ENCODE results near the gene FRMPD4. TPM values are rescaled to one million over a fixed set of nuclear protein-coding genes. Genes with fewer than 3 reads are reported as not detected.

Gene FRMPD4
- total RNA-seq, 1 experiment from 2014 or later, result not detected

DNA sequence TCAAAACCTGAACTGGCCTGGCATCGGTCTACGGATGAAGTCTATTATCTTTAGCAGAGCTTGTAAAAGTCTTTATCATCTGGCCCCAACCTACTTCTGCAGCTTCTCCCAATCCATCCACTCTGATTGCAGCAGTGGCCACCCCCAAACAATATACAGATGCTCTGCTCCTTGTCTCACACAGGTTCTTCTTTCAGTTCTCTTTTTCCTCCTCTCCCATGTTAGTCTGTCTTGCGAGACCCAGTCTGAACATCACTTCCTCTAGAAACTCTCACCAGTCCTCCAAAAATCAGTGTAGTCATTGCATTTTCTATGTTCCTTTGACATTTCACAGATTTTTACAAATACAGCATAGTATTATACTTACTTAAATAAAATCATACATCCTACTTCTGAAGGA lies 163.0 kb downstream of the FRMPD4 start:
- no peak overlapping the region for H3K4me3 Mint-ChIP-seq (ENCODE audit: unreplicated experiment)
- H3K4me3 ChIP-seq (ENCODE audit: low read depth, low read length), result no peak overlapping the region
- peaks cover 8% of the 10 kb centered on the region for H3K27me3 Mint-ChIP-seq (ENCODE audit: insufficient read depth, unreplicated experiment)
- TF ChIP-seq, protein P1, sequence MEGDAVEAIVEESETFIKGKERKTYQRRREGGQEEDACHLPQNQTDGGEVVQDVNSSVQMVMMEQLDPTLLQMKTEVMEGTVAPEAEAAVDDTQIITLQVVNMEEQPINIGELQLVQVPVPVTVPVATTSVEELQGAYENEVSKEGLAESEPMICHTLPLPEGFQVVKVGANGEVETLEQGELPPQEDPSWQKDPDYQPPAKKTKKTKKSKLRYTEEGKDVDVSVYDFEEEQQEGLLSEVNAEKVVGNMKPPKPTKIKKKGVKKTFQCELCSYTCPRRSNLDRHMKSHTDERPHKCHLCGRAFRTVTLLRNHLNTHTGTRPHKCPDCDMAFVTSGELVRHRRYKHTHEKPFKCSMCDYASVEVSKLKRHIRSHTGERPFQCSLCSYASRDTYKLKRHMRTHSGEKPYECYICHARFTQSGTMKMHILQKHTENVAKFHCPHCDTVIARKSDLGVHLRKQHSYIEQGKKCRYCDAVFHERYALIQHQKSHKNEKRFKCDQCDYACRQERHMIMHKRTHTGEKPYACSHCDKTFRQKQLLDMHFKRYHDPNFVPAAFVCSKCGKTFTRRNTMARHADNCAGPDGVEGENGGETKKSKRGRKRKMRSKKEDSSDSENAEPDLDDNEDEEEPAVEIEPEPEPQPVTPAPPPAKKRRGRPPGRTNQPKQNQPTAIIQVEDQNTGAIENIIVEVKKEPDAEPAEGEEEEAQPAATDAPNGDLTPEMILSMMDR (IDR thresholded peaks at IDR 0.05; ENCODE audit: insufficient read depth in 1 of 2, low read depth in 1 of 2, low read length in 1 of 2, severe bottlenecking in 1 of 2, unreplicated experiment in 1 of 2), result no peak
- ChIA-PET POLR2A (no interaction called here), CTCF (no interaction called here)
- no peak overlapping the region for H3K27ac Mint-ChIP-seq (ENCODE audit: unreplicated experiment)
- BruUV-seq (replicated peaks), result no TSS peak
- no peaks in the 10 kb centered on the region for H3K36me3 Mint-ChIP-seq (ENCODE audit: insufficient read depth, unreplicated experiment)
- H3K4me1 Mint-ChIP-seq (ENCODE audit: low read depth, unreplicated experiment), result no peaks in the 10 kb centered on the region
- no peaks in the 10 kb centered on the region for H3K9me3 ChIP-seq
- H3K27me3 ChIP-seq (replicated peaks; ENCODE audit: control insufficient read depth, insufficient read depth, low read length), result no peaks in the 10 kb centered on the region
- no peak for DNase-seq
- no peaks in the 10 kb centered on the region for H3K9me3 Mint-ChIP-seq (ENCODE audit: unreplicated experiment)
- no peaks in the 10 kb centered on the region for H3K36me3 ChIP-seq (ENCODE audit: control insufficient read depth, insufficient read depth, low read length)
- intact Hi-C loops (cut with micrococcal nuclease; ENCODE audit: unreplicated experiment), result no loop called here
- H3K4me1 ChIP-seq, result no peaks in the 10 kb centered on the region

DNA sequence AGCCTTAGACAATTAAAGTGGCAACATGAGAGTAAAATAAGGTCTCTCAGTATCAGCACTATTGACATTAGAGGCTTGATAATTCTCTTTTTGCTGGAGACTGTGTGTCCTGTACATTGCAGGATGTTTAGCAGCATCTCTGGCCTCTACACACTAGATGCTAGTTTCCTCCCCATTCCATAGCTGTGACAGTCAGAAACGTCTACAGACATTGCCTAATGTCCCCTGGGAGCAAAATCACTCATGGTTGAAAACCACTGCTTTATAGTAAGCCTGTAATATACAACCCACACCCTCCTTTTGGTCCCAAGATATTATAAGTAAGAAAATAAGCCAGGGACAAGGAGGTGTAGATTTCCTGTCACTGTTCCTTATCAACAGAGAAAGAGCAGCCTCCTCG lies 166.0 kb downstream of the FRMPD4 start:
- Histone ChIP-seq H3K4me1 (no peaks in the 10 kb centered on the region), H3K4me3 (ENCODE audit: low read depth, low read length) (no peak overlapping the region), H3K9me3 (no peaks in the 10 kb centered on the region), H3K27me3 (replicated peaks; ENCODE audit: control insufficient read depth, insufficient read depth, low read length) (no peaks in the 10 kb centered on the region), H3K36me3 (ENCODE audit: control insufficient read depth, insufficient read depth, low read length) (no peaks in the 10 kb centered on the region)
- TF ChIP-seq, protein P1 (IDR thresholded peaks at IDR 0.05; ENCODE audit: insufficient read depth in 1 of 2, low read depth in 1 of 2, low read length in 1 of 2, severe bottlenecking in 1 of 2, unreplicated experiment in 1 of 2), result no peak
- no peak for DNase-seq
- no TSS peak for BruUV-seq (replicated peaks)
- POLR2A ChIA-PET, result no interaction called here
- no peak overlapping the region for H3K27ac Mint-ChIP-seq (ENCODE audit: unreplicated experiment)
- H3K4me3 Mint-ChIP-seq (ENCODE audit: unreplicated experiment), result no peak overlapping the region
- CTCF ChIA-PET, result no interaction called here
- intact Hi-C loops (cut with micrococcal nuclease; ENCODE audit: unreplicated experiment), result no loop called here
- H3K36me3 Mint-ChIP-seq (ENCODE audit: insufficient read depth, unreplicated experiment), result no peaks in the 10 kb centered on the region
- H3K27me3 Mint-ChIP-seq (ENCODE audit: insufficient read depth, unreplicated experiment), result peaks cover 8% of the 10 kb centered on the region
- no peaks in the 10 kb centered on the region for H3K4me1 Mint-ChIP-seq (ENCODE audit: low read depth, unreplicated experiment)
- no peaks in the 10 kb centered on the region for H3K9me3 Mint-ChIP-seq (ENCODE audit: unreplicated experiment)

DNA sequence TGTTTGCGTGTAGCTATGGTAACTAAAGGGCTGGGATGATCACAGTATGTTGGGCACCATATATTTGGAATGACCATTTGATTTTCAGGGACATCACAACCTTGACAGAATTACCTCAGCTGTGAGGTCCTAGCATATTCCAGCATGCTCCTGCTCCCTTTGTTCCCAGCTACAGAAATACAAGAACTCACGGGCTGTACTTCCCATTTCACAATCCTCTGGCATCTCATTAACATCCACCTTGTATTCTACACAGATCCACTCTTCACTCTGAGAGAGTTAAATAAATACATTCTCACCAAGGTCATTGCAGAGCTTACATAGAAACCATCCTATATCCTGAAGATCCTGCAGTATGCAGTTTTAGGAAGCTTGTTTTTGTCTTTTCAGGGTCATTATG lies 169.7 kb downstream of the FRMPD4 start:
- H3K27ac Mint-ChIP-seq (ENCODE audit: unreplicated experiment), result no peak overlapping the region
- no peaks in the 10 kb centered on the region for H3K36me3 Mint-ChIP-seq (ENCODE audit: insufficient read depth, unreplicated experiment)
- H3K4me1 Mint-ChIP-seq (ENCODE audit: low read depth, unreplicated experiment), result no peaks in the 10 kb centered on the region
- H3K27me3 Mint-ChIP-seq (ENCODE audit: insufficient read depth, unreplicated experiment), result peaks cover 7% of the 10 kb centered on the region
- Histone ChIP-seq H3K27me3 (replicated peaks; ENCODE audit: control insufficient read depth, insufficient read depth, low read length) (no peaks in the 10 kb centered on the region), H3K9me3 (no peaks in the 10 kb centered on the region), H3K4me3 (ENCODE audit: low read depth, low read length) (no peak overlapping the region), H3K4me1 (no peaks in the 10 kb centered on the region), H3K36me3 (ENCODE audit: control insufficient read depth, insufficient read depth, low read length) (no peaks in the 10 kb centered on the region)
- no peak for DNase-seq
- TF ChIP-seq, protein P1 (IDR thresholded peaks at IDR 0.05; ENCODE audit: insufficient read depth in 1 of 2, low read depth in 1 of 2, low read length in 1 of 2, severe bottlenecking in 1 of 2, unreplicated experiment in 1 of 2), result no peak
- no TSS peak for BruUV-seq (replicated peaks)
- H3K9me3 Mint-ChIP-seq (ENCODE audit: unreplicated experiment), result no peaks in the 10 kb centered on the region
- POLR2A ChIA-PET, result no interaction called here
- CTCF ChIA-PET, result no interaction called here
- no peak overlapping the region for H3K4me3 Mint-ChIP-seq (ENCODE audit: unreplicated experiment)
- intact Hi-C loops (cut with micrococcal nuclease; ENCODE audit: unreplicated experiment), result no loop called here
